Mucosa of stomach (tissue), 1 donor: ENCODE measurements around the gene TNPO2.
A peak's percentile ranks its signal among the peaks of the same experiment; 100 is the strongest.
"Not testable (repeated sequence)": the region's sequence is repeated elsewhere in the genome, so short reads cannot be mapped to it uniquely, and the experiment has no call there.

Experiments
- H3K27me3 ChIP-seq: one replicate; pipeline ENCODE4 v1.7.0; 2013; ENCODE audit warnings: mild to moderate bottlenecking, low read length; ENCODE audit not compliant: control insufficient read depth, insufficient read depth
- H3K36me3 ChIP-seq: one replicate; pipeline ENCODE4 v1.7.0; 2013; ENCODE audit warnings: low read length; ENCODE audit not compliant: control insufficient read depth, insufficient read depth
- H3K4me1 ChIP-seq: one replicate; pipeline ENCODE4 v1.7.0; 2013; ENCODE audit warnings: mild to moderate bottlenecking, low read length; ENCODE audit not compliant: control insufficient read depth, insufficient read depth
- H3K4me3 ChIP-seq: one replicate; pipeline ENCODE4 v1.7.0; 2013; ENCODE audit warnings: low read length
- H3K9ac ChIP-seq: one replicate; pipeline ENCODE4 v1.7.0; 2013; ENCODE audit warnings: mild to moderate bottlenecking, low read length, moderate library complexity
- H3K9me3 ChIP-seq: one replicate; pipeline ENCODE4 v1.7.0; 2013; ENCODE audit warnings: mild to moderate bottlenecking, low read length, moderate library complexity; ENCODE audit not compliant: control insufficient read depth
- donor health status: Pancreatic carcinoma.

The TNPO2 gene

GRCh38 chr19:12731337-12731736, 7.6 kb upstream of the TNPO2 start:
- no peak overlapping the region for H3K4me3 ChIP-seq
- H3K36me3 ChIP-seq = no peaks in the 10 kb centered on the region
- H3K9ac ChIP-seq = no peak overlapping the region
- peaks cover 21% of the 10 kb centered on the region for H3K4me1 ChIP-seq
- no peaks in the 10 kb centered on the region for H3K9me3 ChIP-seq
- H3K27me3 ChIP-seq = no peaks in the 10 kb centered on the region

- Histone ChIP-seq H3K4me3 (no peak overlapping the region), H3K9me3 (no peaks in the 10 kb centered on the region), H3K27me3 (no peaks in the 10 kb centered on the region), H3K9ac (no peak overlapping the region), H3K36me3 (no peaks in the 10 kb centered on the region), H3K4me1 (peaks cover 21% of the 10 kb centered on the region)
Observed at GRCh38 chr19:12730064-12730463, 6.3 kb upstream of the TNPO2 start.

- Histone ChIP-seq H3K4me1 (peaks cover 28% of the 10 kb centered on the region), H3K27me3 (no peaks in the 10 kb centered on the region), H3K36me3 (no peaks in the 10 kb centered on the region), H3K9me3 (no peaks in the 10 kb centered on the region), H3K9ac (no peak overlapping the region), H3K4me3 (no peak overlapping the region)
Observed at GRCh38 chr19:12727745-12728433, 4.2 kb upstream of the TNPO2 start.

- no peaks in the 10 kb centered on the region for H3K36me3 ChIP-seq
Observed at GRCh38 chr19:12726988-12727316, 3.2 kb upstream of the TNPO2 start.

GRCh38 chr19:12725612-12726011, 1.9 kb upstream of the TNPO2 start:
- H3K36me3 ChIP-seq, H3K9ac ChIP-seq, H3K27me3 ChIP-seq, H3K4me3 ChIP-seq, H3K9me3 ChIP-seq: not testable (repeated sequence)
- H3K4me1 ChIP-seq = peaks cover 19% of the 10 kb centered on the region

More at GRCh38 chr19:12726988-12727316, 3.2 kb upstream of the TNPO2 start:
- Histone ChIP-seq H3K27me3 (no peaks in the 10 kb centered on the region), H3K4me1 (peaks cover 22% of the 10 kb centered on the region), H3K4me3 (no peak overlapping the region), H3K9me3 (no peaks in the 10 kb centered on the region), H3K9ac (no peak overlapping the region)

- no peaks in the 10 kb centered on the region for H3K36me3 ChIP-seq
- H3K9ac ChIP-seq = peak overlapping the region; percentile 74
- H3K4me1 ChIP-seq = peaks cover 19% of the 10 kb centered on the region
- H3K27me3 ChIP-seq = no peaks in the 10 kb centered on the region
- no peaks in the 10 kb centered on the region for H3K9me3 ChIP-seq
- H3K4me3 ChIP-seq = peak overlapping the region; percentile 62
Observed at GRCh38 chr19:12723381-12723640, 421 bp downstream of the TNPO2 start.

- Histone ChIP-seq H3K27me3 (no peaks in the 10 kb centered on the region), H3K36me3 (no peaks in the 10 kb centered on the region), H3K4me3 (peak overlapping the region; percentile 62), H3K4me1 (peaks cover 19% of the 10 kb centered on the region), H3K9ac (peak overlapping the region; percentile 90), H3K9me3 (no peaks in the 10 kb centered on the region)
Observed at GRCh38 chr19:12722566-12723380, 959 bp downstream of the TNPO2 start.

- Histone ChIP-seq H3K4me1 (peaks cover 19% of the 10 kb centered on the region), H3K4me3 (peak overlapping the region; percentile 87), H3K9me3 (no peaks in the 10 kb centered on the region), H3K9ac (peak overlapping the region; percentile 90), H3K27me3 (no peaks in the 10 kb centered on the region), H3K36me3 (no peaks in the 10 kb centered on the region)
Observed at GRCh38 chr19:12721656-12722565, 1.8 kb downstream of the TNPO2 start.

GRCh38 chr19:12720851-12721655, 2.7 kb downstream of the TNPO2 start:
- Histone ChIP-seq H3K27me3 (no peaks in the 10 kb centered on the region), H3K4me3 (peak overlapping the region; percentile 87), H3K9ac (peak overlapping the region; percentile 90), H3K9me3 (no peaks in the 10 kb centered on the region), H3K4me1 (peaks cover 19% of the 10 kb centered on the region), H3K36me3 (no peaks in the 10 kb centered on the region)

GRCh38 chr19:12720296-12720695, 3.4 kb downstream of the TNPO2 start:
- peaks cover 19% of the 10 kb centered on the region for H3K4me1 ChIP-seq
- peak overlapping the region; percentile 14 for H3K4me3 ChIP-seq
- H3K27me3 ChIP-seq = no peaks in the 10 kb centered on the region
- no peaks in the 10 kb centered on the region for H3K36me3 ChIP-seq
- no peaks in the 10 kb centered on the region for H3K9me3 ChIP-seq
- H3K9ac ChIP-seq = peak overlapping the region; percentile 90

GRCh38 chr19:12715929-12716328, 7.8 kb downstream of the TNPO2 start:
- Histone ChIP-seq H3K4me3 (no peak overlapping the region), H3K9me3 (no peaks in the 10 kb centered on the region), H3K27me3 (no peaks in the 10 kb centered on the region), H3K36me3 (peaks cover 6% of the 10 kb centered on the region), H3K4me1 (no peaks in the 10 kb centered on the region), H3K9ac (no peak overlapping the region)
